ENCODE measurements around the gene IGFBP5.

DNA sequence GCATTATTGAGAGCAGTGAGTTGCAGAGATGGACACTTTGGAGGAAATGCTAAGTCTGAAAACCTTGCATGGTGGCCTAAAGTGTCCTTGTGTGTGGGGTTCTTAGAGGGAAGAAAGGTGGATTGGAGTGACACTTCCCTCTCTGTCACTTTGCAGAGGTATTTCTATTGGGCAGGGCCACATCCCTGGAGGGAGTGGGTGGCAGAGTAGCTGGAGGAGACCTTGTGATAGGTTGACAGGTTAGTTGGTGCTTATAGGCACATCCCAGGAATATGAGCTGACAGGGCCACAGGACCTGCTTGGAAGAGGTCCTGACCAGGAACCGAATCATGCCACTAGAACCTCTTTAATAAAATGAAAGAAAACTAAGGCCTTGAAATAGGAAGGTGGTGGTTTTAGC, 972 bp upstream of the IGFBP5 start:
- TF ChIP-seq, protein P1, sequence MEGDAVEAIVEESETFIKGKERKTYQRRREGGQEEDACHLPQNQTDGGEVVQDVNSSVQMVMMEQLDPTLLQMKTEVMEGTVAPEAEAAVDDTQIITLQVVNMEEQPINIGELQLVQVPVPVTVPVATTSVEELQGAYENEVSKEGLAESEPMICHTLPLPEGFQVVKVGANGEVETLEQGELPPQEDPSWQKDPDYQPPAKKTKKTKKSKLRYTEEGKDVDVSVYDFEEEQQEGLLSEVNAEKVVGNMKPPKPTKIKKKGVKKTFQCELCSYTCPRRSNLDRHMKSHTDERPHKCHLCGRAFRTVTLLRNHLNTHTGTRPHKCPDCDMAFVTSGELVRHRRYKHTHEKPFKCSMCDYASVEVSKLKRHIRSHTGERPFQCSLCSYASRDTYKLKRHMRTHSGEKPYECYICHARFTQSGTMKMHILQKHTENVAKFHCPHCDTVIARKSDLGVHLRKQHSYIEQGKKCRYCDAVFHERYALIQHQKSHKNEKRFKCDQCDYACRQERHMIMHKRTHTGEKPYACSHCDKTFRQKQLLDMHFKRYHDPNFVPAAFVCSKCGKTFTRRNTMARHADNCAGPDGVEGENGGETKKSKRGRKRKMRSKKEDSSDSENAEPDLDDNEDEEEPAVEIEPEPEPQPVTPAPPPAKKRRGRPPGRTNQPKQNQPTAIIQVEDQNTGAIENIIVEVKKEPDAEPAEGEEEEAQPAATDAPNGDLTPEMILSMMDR (IDR thresholded peaks at IDR 0.05; ENCODE audit: extremely low read depth in 1 of 2, insufficient read depth in 1 of 2, low read depth in 1 of 2, low read length in 2 of 2): no peak
- no peak for TF ChIP-seq POLR2AphosphoS5 (IDR thresholded peaks at IDR 0.05; ENCODE audit: insufficient read depth, low read depth, low read length)
- TF ChIP-seq EZH2 (IDR thresholded peaks at IDR 0.05; ENCODE audit: borderline replicate concordance, low read depth, low read length, severe bottlenecking): no peak
- TF ChIP-seq, protein P2, sequence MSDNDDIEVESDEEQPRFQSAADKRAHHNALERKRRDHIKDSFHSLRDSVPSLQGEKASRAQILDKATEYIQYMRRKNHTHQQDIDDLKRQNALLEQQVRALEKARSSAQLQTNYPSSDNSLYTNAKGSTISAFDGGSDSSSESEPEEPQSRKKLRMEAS (IDR thresholded peaks at IDR 0.05; ENCODE audit: insufficient read depth, insufficient read length): no peak
- TF ChIP-seq POLR2A (IDR thresholded peaks at IDR 0.05; ENCODE audit: low read depth, low read length): no peak
- no peak for TF ChIP-seq JUN (IDR thresholded peaks at IDR 0.05; ENCODE audit: borderline replicate concordance, insufficient read depth, insufficient read length, low read depth)
- TF ChIP-seq MYC (IDR thresholded peaks at IDR 0.05; ENCODE audit: low read depth, low read length): no peak
